Esophagus squamous epithelium (tissue), 5 donors: ENCODE data around the gene RNF39. TPM values are rescaled to one million over a fixed set of nuclear protein-coding genes. Genes with fewer than 3 reads are reported as not detected.
A peak's percentile ranks its signal among the peaks of the same experiment; 100 is the strongest.

Source experiments
- DNase-seq: peaks from one replicate; lab custom pipeline; 2025; lab: John Stamatoyannopoulos, UW
- H3K27ac ChIP-seq, 4 donors: fragments of 200-600 bp; sonication (generic); one replicate each; pipeline ENCODE4 v1.5.1; 2016 to 2019; ENCODE audit warnings: mild to moderate bottlenecking in 1 of 4
- H3K27me3 ChIP-seq, 4 donors: fragments of 200-600 bp; sonication (generic); 1 replicate in 3 of 4; 2 replicates in 1 of 4; pipeline versions ENCODE4 v1.5.1 to v1.6.0; 2017 to 2021; ENCODE audit warnings: antibody characterized with exemption in 1 of 4
- H3K36me3 ChIP-seq, 3 donors: fragments of 200-600 bp; sonication (generic); one replicate each; pipeline ENCODE4 v1.5.1; 2016 to 2019
- H3K4me1 ChIP-seq, 3 donors: fragments of 200-600 bp; sonication (generic); one replicate each; pipeline ENCODE4 v1.5.1; 2017 to 2019
- H3K4me3 ChIP-seq, 4 donors: fragments of 200-600 bp; sonication (generic); 1 replicate in 3 of 4; 2 replicates in 1 of 4; pipeline ENCODE4 v1.5.1; 2016 to 2019; ENCODE audit warnings: mild to moderate bottlenecking in 2 of 4, moderate library complexity in 1 of 4
- H3K9me3 ChIP-seq, 3 donors: fragments of 200-600 bp; sonication (generic); one replicate each; pipeline ENCODE4 v1.5.1; 2016 to 2019
- POLR2A ChIP-seq, 4 donors: fragments of 450-650 bp; IDR thresholded peaks; one replicate each; pipeline ENCODE4 v1.6.1; 2017; ENCODE audit warnings: antibody characterized with exemption in 4 of 4, mild to moderate bottlenecking in 4 of 4, moderate library complexity in 3 of 4
- WGBS, 2 donors: methylation state at CpG; one replicate each; pipeline ENCODE4 v1.1.5; 2018; 5-methylcytosine and 5-hydroxymethylcytosine counted together
- intact Hi-C: fragments of 100-400 bp; cut with DNase I; formaldehyde crosslinking; loops from one replicate; pipeline ENCODE4 v1.15.0; 2022
- total RNA-seq, 4 donors: library from RNA; depleted of rRNA; stranded (reverse); fragments of >200 nt; gene quantifications; one replicate each; pipeline ENCODE4 v1.1.0, GENCODE V29; 2016
- TF ChIP-seq, protein P1 (sequence below), 6 experiments: fragments of 450-650 bp in 4 of 6; fragments of 200-600 bp in 2 of 6; sonication (generic) in 2 of 6; IDR thresholded peaks; one replicate each; pipeline ENCODE4 v1.5.1; 2016 to 2019; ENCODE audit warnings: antibody characterized with exemption in 6 of 6, mild to moderate bottlenecking in 4 of 6, moderate library complexity in 4 of 6
- donor health status: DM: yes; HTN: yes; CAD: no.

The RNF39 gene
- total RNA-seq, 4 donors from 2014 or later: 3.1 to 11.4 (median 9.2) TPM

DNA sequence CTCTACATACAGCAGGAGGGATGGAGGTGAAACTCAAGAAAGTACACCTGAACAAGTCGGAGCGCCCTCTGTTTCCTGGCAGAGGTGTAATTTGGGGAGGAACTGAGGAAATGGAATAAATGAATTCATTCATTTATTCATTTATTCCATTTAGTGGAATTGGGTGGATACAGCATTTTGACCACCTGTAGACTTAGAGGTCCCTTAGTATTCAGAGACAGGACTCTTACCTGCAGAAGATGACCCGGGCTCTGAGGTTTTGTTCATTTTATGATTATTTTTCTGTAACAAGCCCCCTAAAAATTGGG lies 28.3 kb upstream of the RNF39 start:
- no peak overlapping the region for H3K27ac ChIP-seq
- H3K27me3 ChIP-seq: peaks cover 0 to 76% (median 0%) of the 10 kb centered on the region in 4 donors
- intact Hi-C loops: no loop called here
- no peaks in the 10 kb centered on the region for H3K36me3 ChIP-seq
- no peak for DNase-seq
- peak overlapping the region; percentile 27 to 66 (median 48) for H3K4me3 ChIP-seq
- WGBS, 2 donors: 37 to 47% methylated on average over 3 of the region's 3 CpGs
- TF ChIP-seq POLR2A (IDR thresholded peaks at IDR 0.05): no peak
- TF ChIP-seq, protein P1, sequence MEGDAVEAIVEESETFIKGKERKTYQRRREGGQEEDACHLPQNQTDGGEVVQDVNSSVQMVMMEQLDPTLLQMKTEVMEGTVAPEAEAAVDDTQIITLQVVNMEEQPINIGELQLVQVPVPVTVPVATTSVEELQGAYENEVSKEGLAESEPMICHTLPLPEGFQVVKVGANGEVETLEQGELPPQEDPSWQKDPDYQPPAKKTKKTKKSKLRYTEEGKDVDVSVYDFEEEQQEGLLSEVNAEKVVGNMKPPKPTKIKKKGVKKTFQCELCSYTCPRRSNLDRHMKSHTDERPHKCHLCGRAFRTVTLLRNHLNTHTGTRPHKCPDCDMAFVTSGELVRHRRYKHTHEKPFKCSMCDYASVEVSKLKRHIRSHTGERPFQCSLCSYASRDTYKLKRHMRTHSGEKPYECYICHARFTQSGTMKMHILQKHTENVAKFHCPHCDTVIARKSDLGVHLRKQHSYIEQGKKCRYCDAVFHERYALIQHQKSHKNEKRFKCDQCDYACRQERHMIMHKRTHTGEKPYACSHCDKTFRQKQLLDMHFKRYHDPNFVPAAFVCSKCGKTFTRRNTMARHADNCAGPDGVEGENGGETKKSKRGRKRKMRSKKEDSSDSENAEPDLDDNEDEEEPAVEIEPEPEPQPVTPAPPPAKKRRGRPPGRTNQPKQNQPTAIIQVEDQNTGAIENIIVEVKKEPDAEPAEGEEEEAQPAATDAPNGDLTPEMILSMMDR (IDR thresholded peaks at IDR 0.05): no peak
- no peaks in the 10 kb centered on the region for H3K9me3 ChIP-seq
- peaks cover 22 to 42% (median 27%) of the 10 kb centered on the region in 3 donors for H3K4me1 ChIP-seq

GRCh38 chr6:30102970-30103871 lies 27.7 kb upstream of the RNF39 start:
- Histone ChIP-seq H3K27me3 (peaks cover 0 to 76% (median 0%) of the 10 kb centered on the region in 4 donors), H3K9me3 (no peaks in the 10 kb centered on the region), H3K4me1 (peaks cover 22 to 42% (median 27%) of the 10 kb centered on the region in 3 donors), H3K36me3 (no peaks in the 10 kb centered on the region), H3K27ac (peak overlapping the region; percentile 83 to 93 (median 87)), H3K4me3 (peak overlapping the region; percentile 27 to 66 (median 48))
- intact Hi-C loops: no loop called here
- peak; percentile 49 for DNase-seq
- TF ChIP-seq POLR2A (IDR thresholded peaks at IDR 0.05): peak in 1 of 4 donors; percentile 16
- TF ChIP-seq, protein P1 (IDR thresholded peaks at IDR 0.05): peak; percentile 83 to 97 (median 96)
- 4 to 5% methylated on average over 31 of the region's 36 CpGs for WGBS, 2 donors

GRCh38 chr6:30102414-30102969 lies 26.9 kb upstream of the RNF39 start:
- TF ChIP-seq POLR2A (IDR thresholded peaks at IDR 0.05): no peak
- TF ChIP-seq, protein P1 (IDR thresholded peaks at IDR 0.05): no peak
- Histone ChIP-seq H3K4me1 (peaks cover 22 to 42% (median 27%) of the 10 kb centered on the region in 3 donors), H3K4me3 (peak overlapping the region; percentile 27 to 66 (median 48)), H3K9me3 (no peaks in the 10 kb centered on the region), H3K36me3 (no peaks in the 10 kb centered on the region), H3K27ac (peak overlapping the region; percentile 83 to 93 (median 87)), H3K27me3 (peaks cover 0 to 76% (median 0%) of the 10 kb centered on the region in 4 donors)
- no peak for DNase-seq
- intact Hi-C loops: no loop called here
- WGBS, 2 donors: 26 to 30% methylated on average over 9 to 15 of the region's 15 CpGs

GRCh38 chr6:30101444-30102413 lies 26.2 kb upstream of the RNF39 start:
- Histone ChIP-seq H3K4me1 (peaks cover 22 to 42% (median 27%) of the 10 kb centered on the region in 3 donors), H3K9me3 (no peaks in the 10 kb centered on the region), H3K27me3 (peaks cover 0 to 76% (median 0%) of the 10 kb centered on the region in 4 donors), H3K27ac (peak overlapping the region; percentile 83 to 93 (median 87)), H3K4me3 (peak overlapping the region; percentile 27 to 66 (median 48)), H3K36me3 (no peaks in the 10 kb centered on the region)
- DNase-seq: peak; percentile 20
- TF ChIP-seq, protein P1 (IDR thresholded peaks at IDR 0.05): peak in 2 of 6 experiments; percentile 13 to 23
- peak in 2 of 4 donors; percentile 50 to 83 for TF ChIP-seq POLR2A (IDR thresholded peaks at IDR 0.05)
- intact Hi-C loops: no loop called here
- WGBS, 2 donors: 1 to 3% methylated on average over 19 to 21 of the region's 51 CpGs
